HepG2 (cell line): ENCODE data around the gene CAB39. TPM values are rescaled to one million over a fixed set of nuclear protein-coding genes. Genes with fewer than 3 reads are reported as not detected.

Source experiments
- BATF2 ChIP-seq: sonication (generic); formaldehyde crosslinking; IDR thresholded peaks from 2 replicates; pipeline ENCODE4 v1.8.0; 2022; ENCODE audit warnings: mild to moderate bottlenecking, missing genetic modification reagents, moderate library complexity
- E2F1 ChIP-seq: sonication (generic); formaldehyde crosslinking; IDR thresholded peaks from 2 replicates; pipeline ENCODE4 v1.5.0; 2020; ENCODE audit warnings: missing genetic modification reagents
- EHMT2 ChIP-seq: fragments of 200-600 bp; sonication (generic); IDR thresholded peaks from 2 replicates; pipeline ENCODE4 v1.7.0; 2017; ENCODE audit warnings: antibody characterized with exemption, low read depth, low read length, borderline replicate concordance
- FOXA1 ChIP-seq, 2 experiments: fragments of 450-650 bp in 1 of 2; sonication (generic) in 1 of 2; formaldehyde crosslinking in 1 of 2; IDR thresholded peaks; 2 replicates each; pipeline versions ENCODE4 v1.4.0 to v1.6.1; 2016 to 2020; ENCODE audit warnings: missing genetic modification reagents in 1 of 2
- KLF9 ChIP-seq: IDR thresholded peaks from 2 replicates; pipeline ENCODE4 v1.6.1; 2016; ENCODE audit warnings: low read depth
- NBN ChIP-seq: fragments of 450-650 bp; conservative IDR thresholded peaks from 2 replicates; pipeline ENCODE4 v1.6.1; 2017
- NONO ChIP-seq, 2 experiments: fragments of 450-650 bp in 1 of 2; sonication (generic) in 1 of 2; formaldehyde crosslinking in 1 of 2; IDR thresholded peaks in 1 of 2; conservative IDR thresholded peaks in 1 of 2; 2 replicates each; pipeline versions ENCODE4 v1.6.1 to v1.8.0; 2017 to 2022; ENCODE audit warnings: mild to moderate bottlenecking in 1 of 2, missing genetic modification reagents in 1 of 2, moderate library complexity in 1 of 2
- NR1H2 ChIP-seq: sonication (generic); formaldehyde crosslinking; IDR thresholded peaks from 2 replicates; pipeline ENCODE4 v1.8.1; 2022; ENCODE audit warnings: low read depth, missing genetic modification reagents, borderline replicate concordance
- PREB ChIP-seq: sonication (generic); formaldehyde crosslinking; IDR thresholded peaks from 2 replicates; pipeline ENCODE4 v1.4.0; 2020; ENCODE audit warnings: missing genetic modification reagents
- YEATS4 ChIP-seq: sonication (generic); formaldehyde crosslinking; IDR thresholded peaks from 2 replicates; pipeline ENCODE4 v1.4.0; 2020; ENCODE audit warnings: missing genetic modification reagents, borderline replicate concordance
- ZBTB25 ChIP-seq: IDR thresholded peaks from 2 replicates; pipeline ENCODE4 v1.6.1; 2018; ENCODE audit warnings: missing genetic modification reagents
- ZBTB49 ChIP-seq: sonication (generic); formaldehyde crosslinking; IDR thresholded peaks from 2 replicates; pipeline ENCODE4 v1.4.0; 2020; ENCODE audit warnings: missing genetic modification reagents, borderline replicate concordance
- ZNF138 ChIP-seq: sonication (generic); formaldehyde crosslinking; IDR thresholded peaks from 2 replicates; pipeline ENCODE4 v1.5.0; 2020; ENCODE audit warnings: mild to moderate bottlenecking, low read depth, missing genetic modification reagents
- ZNF460 ChIP-seq: sonication (generic); formaldehyde crosslinking; IDR thresholded peaks from 2 replicates; pipeline ENCODE4 v1.5.1; 2020; ENCODE audit warnings: missing genetic modification reagents, mild to moderate bottlenecking, borderline replicate concordance
- ZNF530 ChIP-seq: sonication (generic); formaldehyde crosslinking; IDR thresholded peaks from 2 replicates; pipeline ENCODE4 v1.5.0; 2020; ENCODE audit warnings: low read depth, mild to moderate bottlenecking, missing genetic modification reagents
- ZNF569 ChIP-seq: sonication (generic); formaldehyde crosslinking; IDR thresholded peaks from 2 replicates; pipeline ENCODE4 v1.5.0; 2020; ENCODE audit warnings: mild to moderate bottlenecking, missing genetic modification reagents, moderate library complexity, borderline replicate concordance
- ZNF691 ChIP-seq: sonication (generic); formaldehyde crosslinking; IDR thresholded peaks from 2 replicates; pipeline ENCODE4 v1.4.0; 2020; ENCODE audit warnings: missing genetic modification reagents, low read depth, mild to moderate bottlenecking, borderline replicate concordance
- polyA plus RNA-seq, 8 experiments: library from polyadenylated mRNA; depleted of rRNA in 3 of 8; stranded (reverse) in 7 of 8; unstranded in 1 of 8; fragments of >200 nt; fragmentation: Illumina TruSeq in 4 of 8; extraction: Trizol in 4 of 8; gene quantifications; 2 replicates each; pipeline versions ENCODE4 v1.2.1 to v1.2.3, GENCODE V29; 2011 to 2016; ENCODE audit warnings: low read depth in 4 of 8, missing spikeins in 1 of 8, mixed read lengths in 1 of 8; ENCODE audit not compliant: insufficient read depth in 1 of 8
- total RNA-seq, 5 experiments: library from RNA; depleted of rRNA; stranded (reverse); fragments of >200 nt; fragmentation: Illumina TruSeq; extraction: Trizol; gene quantifications; 2 replicates each; pipeline ENCODE4 v1.2.3, GENCODE V29; 2016; ENCODE audit warnings: low read depth in 1 of 5

The CAB39 gene
- total and polyA plus RNA-seq, 2 of the 13 experiments (the other 11 are each of a cell fraction or from before 2014, with no cell fraction given) = 19.3 to 45.3 TPM

GRCh38 chr2:230712443-230713330 is at the start of gene CAB39 (continued):
- peak; percentile 91; the same call in 1 of the 2 replicates for TF ChIP-seq ZNF138 (CRISPR knock-in tag)
- no peak for TF ChIP-seq PREB (CRISPR knock-in tag)
- TF ChIP-seq E2F1 (CRISPR knock-in tag) = no peak; the same call in 1 of the 2 replicates
- TF ChIP-seq ZNF460 (CRISPR knock-in tag) = no peak
- no peak; the same call in 1 of the 2 replicates for TF ChIP-seq KLF9
- no peak for TF ChIP-seq BATF2 (CRISPR knock-in tag)
- no peak for TF ChIP-seq NR1H2 (CRISPR knock-in tag)
- TF ChIP-seq FOXA1 (IDR thresholded peaks at IDR 0.05) = no peak
- no peak for TF ChIP-seq FOXA1 (CRISPR knock-in tag; IDR thresholded peaks at IDR 0.05)
- no peak for TF ChIP-seq ZNF569 (CRISPR knock-in tag)
- TF ChIP-seq ZNF691 (CRISPR knock-in tag) = peak; percentile 84
- TF ChIP-seq NONO (IDR thresholded peaks at IDR 0.05) = no peak
- peak; percentile 93; the same call in 1 of the 2 replicates for TF ChIP-seq NONO (CRISPR knock-in tag; conservative IDR thresholded peaks at IDR 0.05)
- no peak for TF ChIP-seq ZNF530 (CRISPR knock-in tag)
- TF ChIP-seq ZBTB49 (CRISPR knock-in tag) = no peak
- TF ChIP-seq EHMT2 = no peak
- TF ChIP-seq ZBTB25 (CRISPR knock-in tag) = peak; percentile 79; the same call in 1 of the 2 replicates
- TF ChIP-seq NBN = no peak
- peak; percentile 89 for TF ChIP-seq YEATS4
